GM21447 (cell line): ENCODE data around the gene TNNC1.

ENCODE experiments used
- ATAC-seq: cut with Tn5 transposase; IDR thresholded peaks from one replicate; pipeline ENCODE4 v1.9.1; 2021; ENCODE audit not compliant: unreplicated experiment

TNNC1 gene

GRCh38 chr3:52432691-52433141 lies 21.1 kb downstream of the TNNC1 start:
- no peak for ATAC-seq

GRCh38 chr3:52432225-52432624 lies 21.6 kb downstream of the TNNC1 start:
- no peak for ATAC-seq

GRCh38 chr3:52431459-52432223 lies 22.2 kb downstream of the TNNC1 start:
- no peak for ATAC-seq

GRCh38 chr3:52430416-52430810 lies 23.4 kb downstream of the TNNC1 start:
- ATAC-seq, result no peak

- no peak for ATAC-seq
Observed at GRCh38 chr3:52429779-52430415, 23.9 kb downstream of the TNNC1 start.

- ATAC-seq, result no peak
Observed at GRCh38 chr3:52429031-52429430, 24.8 kb downstream of the TNNC1 start.

GRCh38 chr3:52428151-52429005 lies 25.5 kb downstream of the TNNC1 start:
- no peak for ATAC-seq

- no peak for ATAC-seq
Observed at GRCh38 chr3:52423173-52423572, 30.7 kb downstream of the TNNC1 start.

GRCh38 chr3:52422669-52423068 lies 31.2 kb downstream of the TNNC1 start:
- ATAC-seq, result no peak

GRCh38 chr3:52420388-52420787 lies 33.5 kb downstream of the TNNC1 start:
- no peak for ATAC-seq

GRCh38 chr3:52415800-52416199 lies 38.0 kb downstream of the TNNC1 start:
- no peak for ATAC-seq

GRCh38 chr3:52408466-52408865 lies 45.4 kb downstream of the TNNC1 start:
- no peak for ATAC-seq

- no peak for ATAC-seq
Observed at GRCh38 chr3:52407779-52408178, 46.1 kb downstream of the TNNC1 start.

GRCh38 chr3:52406791-52407510 lies 46.9 kb downstream of the TNNC1 start:
- ATAC-seq, result no peak

- ATAC-seq, result no peak
Observed at GRCh38 chr3:52406231-52406661, 47.6 kb downstream of the TNNC1 start.

- no peak for ATAC-seq
Observed at GRCh38 chr3:52405601-52406110, 48.2 kb downstream of the TNNC1 start.

GRCh38 chr3:52405066-52405465 lies 48.8 kb downstream of the TNNC1 start:
- ATAC-seq, result no peak

GRCh38 chr3:52404391-52404790 lies 49.5 kb downstream of the TNNC1 start:
- ATAC-seq, result no peak

- ATAC-seq, result no peak
Observed at GRCh38 chr3:52403955-52404354, 49.9 kb downstream of the TNNC1 start.

GRCh38 chr3:52403271-52403841 lies 50.5 kb downstream of the TNNC1 start:
- ATAC-seq, result no peak
